Suprapubic skin (tissue), 4 donors: ENCODE data around the gene TRMT61A. TPM values are rescaled to one million over a fixed set of nuclear protein-coding genes. Genes with fewer than 3 reads are reported as not detected.

ENCODE experiments used
- DNase-seq, 2 donors: peaks; one replicate each; pipeline ENCODE4 v3.0.0-alpha.2; 2019; ENCODE audit warnings: low spot score in 2 of 2
- H3K27ac ChIP-seq: fragments of 200-600 bp; sonication (generic); one replicate; pipeline ENCODE4 v1.5.1; 2019
- H3K27me3 ChIP-seq: fragments of 200-600 bp; sonication (generic); one replicate; pipeline ENCODE4 v1.5.1; 2019
- H3K36me3 ChIP-seq: fragments of 200-600 bp; sonication (generic); one replicate; pipeline ENCODE4 v1.5.1; 2019
- H3K4me1 ChIP-seq: fragments of 200-600 bp; sonication (generic); one replicate; pipeline ENCODE4 v1.5.1; 2019
- H3K4me3 ChIP-seq: fragments of 200-600 bp; sonication (generic); one replicate; pipeline ENCODE4 v1.5.1; 2019; ENCODE audit warnings: mild to moderate bottlenecking
- H3K9me3 ChIP-seq: fragments of 200-600 bp; sonication (generic); one replicate; pipeline ENCODE4 v1.5.1; 2019
- EP300 ChIP-seq: sonication (generic); formaldehyde crosslinking; IDR thresholded peaks from one replicate; pipeline ENCODE4 v1.6.1; 2017; ENCODE audit warnings: antibody characterized with exemption
- POLR2A ChIP-seq, 2 donors: fragments of 450-650 bp; IDR thresholded peaks; one replicate each; pipeline ENCODE4 v1.6.1; 2017; ENCODE audit warnings: antibody characterized with exemption in 2 of 2, mild to moderate bottlenecking in 2 of 2, moderate library complexity in 2 of 2
- POLR2AphosphoS5 ChIP-seq, 3 donors: sonication (generic); formaldehyde crosslinking; IDR thresholded peaks; one replicate each; pipeline ENCODE4 v1.6.1; 2017; ENCODE audit warnings: antibody characterized with exemption in 3 of 3
- WGBS: methylation state at CpG from one replicate; pipeline ENCODE4 v1.1.5; 2018; 5-methylcytosine and 5-hydroxymethylcytosine counted together
- total RNA-seq, 4 donors: library from RNA; depleted of rRNA; stranded (reverse); fragments of >200 nt; gene quantifications; one replicate each; pipeline ENCODE4 v1.1.0, GENCODE V29; 2016
- TF ChIP-seq, protein P1 (sequence below), 2 donors: fragments of 200-600 bp in 1 of 2; fragments of 450-650 bp in 1 of 2; sonication (generic) in 1 of 2; IDR thresholded peaks; one replicate each; pipeline ENCODE4 v1.5.1; 2016 to 2019; ENCODE audit warnings: antibody characterized with exemption in 2 of 2, mild to moderate bottlenecking in 1 of 2, moderate library complexity in 1 of 2

Gene TRMT61A
- total RNA-seq, 4 donors from 2014 or later = 15.9 to 21.9 (median 18.5) TPM

DNA sequence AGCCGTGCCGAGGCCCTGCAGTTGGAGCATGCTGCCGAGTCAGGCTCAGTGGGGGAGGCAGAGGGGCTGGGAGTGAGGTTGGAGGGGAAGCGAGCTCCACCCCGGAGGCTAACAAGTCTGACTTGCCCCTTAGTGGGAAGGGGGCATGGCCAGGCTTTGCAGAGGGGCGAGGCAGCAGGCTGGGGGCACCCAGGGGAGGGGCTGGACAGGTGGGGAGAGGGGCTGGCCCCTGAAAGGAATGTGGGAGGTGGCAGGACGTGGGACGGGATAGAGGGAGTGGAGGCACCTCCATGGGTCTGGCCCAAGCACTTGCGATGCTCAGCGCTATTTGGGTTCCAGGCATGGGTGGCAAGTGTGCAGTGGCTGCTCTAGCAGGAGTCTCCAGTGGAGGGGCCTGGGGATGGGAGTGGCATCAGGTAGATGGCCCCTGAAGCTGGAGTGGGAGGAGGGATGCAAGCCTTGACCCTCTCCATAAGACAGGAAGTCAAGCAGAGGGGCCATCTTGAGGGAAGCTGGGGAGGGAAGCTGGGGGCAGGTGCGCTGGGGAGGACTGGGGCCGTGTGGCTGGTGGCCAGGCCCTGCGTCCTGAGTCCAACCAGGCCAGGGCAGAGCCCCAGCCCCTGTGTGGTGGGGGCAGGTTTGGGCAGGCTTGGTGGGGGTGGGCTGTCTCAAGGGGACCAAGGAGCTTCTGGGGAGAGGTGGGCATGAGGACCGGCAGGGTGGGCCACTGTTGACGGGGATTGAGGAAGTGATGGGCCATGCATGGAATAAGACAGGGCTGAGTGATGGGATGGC is 2.6 kb downstream of the TRMT61A start:
- Histone ChIP-seq H3K36me3 (peaks cover 41% of the 10 kb centered on the region), H3K9me3 (no peaks in the 10 kb centered on the region), H3K27ac (no peak overlapping the region), H3K4me3 (no peak overlapping the region), H3K27me3 (no peaks in the 10 kb centered on the region), H3K4me1 (peaks cover 45% of the 10 kb centered on the region)
- no peak for DNase-seq
- 83% methylated on average over 15 of the region's 15 CpGs for WGBS
- no peak for TF ChIP-seq POLR2A (IDR thresholded peaks at IDR 0.05)
- TF ChIP-seq POLR2AphosphoS5 (IDR thresholded peaks at IDR 0.05) = no peak
- no peak for TF ChIP-seq EP300
- TF ChIP-seq, protein P1, sequence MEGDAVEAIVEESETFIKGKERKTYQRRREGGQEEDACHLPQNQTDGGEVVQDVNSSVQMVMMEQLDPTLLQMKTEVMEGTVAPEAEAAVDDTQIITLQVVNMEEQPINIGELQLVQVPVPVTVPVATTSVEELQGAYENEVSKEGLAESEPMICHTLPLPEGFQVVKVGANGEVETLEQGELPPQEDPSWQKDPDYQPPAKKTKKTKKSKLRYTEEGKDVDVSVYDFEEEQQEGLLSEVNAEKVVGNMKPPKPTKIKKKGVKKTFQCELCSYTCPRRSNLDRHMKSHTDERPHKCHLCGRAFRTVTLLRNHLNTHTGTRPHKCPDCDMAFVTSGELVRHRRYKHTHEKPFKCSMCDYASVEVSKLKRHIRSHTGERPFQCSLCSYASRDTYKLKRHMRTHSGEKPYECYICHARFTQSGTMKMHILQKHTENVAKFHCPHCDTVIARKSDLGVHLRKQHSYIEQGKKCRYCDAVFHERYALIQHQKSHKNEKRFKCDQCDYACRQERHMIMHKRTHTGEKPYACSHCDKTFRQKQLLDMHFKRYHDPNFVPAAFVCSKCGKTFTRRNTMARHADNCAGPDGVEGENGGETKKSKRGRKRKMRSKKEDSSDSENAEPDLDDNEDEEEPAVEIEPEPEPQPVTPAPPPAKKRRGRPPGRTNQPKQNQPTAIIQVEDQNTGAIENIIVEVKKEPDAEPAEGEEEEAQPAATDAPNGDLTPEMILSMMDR (IDR thresholded peaks at IDR 0.05) = no peak

DNA sequence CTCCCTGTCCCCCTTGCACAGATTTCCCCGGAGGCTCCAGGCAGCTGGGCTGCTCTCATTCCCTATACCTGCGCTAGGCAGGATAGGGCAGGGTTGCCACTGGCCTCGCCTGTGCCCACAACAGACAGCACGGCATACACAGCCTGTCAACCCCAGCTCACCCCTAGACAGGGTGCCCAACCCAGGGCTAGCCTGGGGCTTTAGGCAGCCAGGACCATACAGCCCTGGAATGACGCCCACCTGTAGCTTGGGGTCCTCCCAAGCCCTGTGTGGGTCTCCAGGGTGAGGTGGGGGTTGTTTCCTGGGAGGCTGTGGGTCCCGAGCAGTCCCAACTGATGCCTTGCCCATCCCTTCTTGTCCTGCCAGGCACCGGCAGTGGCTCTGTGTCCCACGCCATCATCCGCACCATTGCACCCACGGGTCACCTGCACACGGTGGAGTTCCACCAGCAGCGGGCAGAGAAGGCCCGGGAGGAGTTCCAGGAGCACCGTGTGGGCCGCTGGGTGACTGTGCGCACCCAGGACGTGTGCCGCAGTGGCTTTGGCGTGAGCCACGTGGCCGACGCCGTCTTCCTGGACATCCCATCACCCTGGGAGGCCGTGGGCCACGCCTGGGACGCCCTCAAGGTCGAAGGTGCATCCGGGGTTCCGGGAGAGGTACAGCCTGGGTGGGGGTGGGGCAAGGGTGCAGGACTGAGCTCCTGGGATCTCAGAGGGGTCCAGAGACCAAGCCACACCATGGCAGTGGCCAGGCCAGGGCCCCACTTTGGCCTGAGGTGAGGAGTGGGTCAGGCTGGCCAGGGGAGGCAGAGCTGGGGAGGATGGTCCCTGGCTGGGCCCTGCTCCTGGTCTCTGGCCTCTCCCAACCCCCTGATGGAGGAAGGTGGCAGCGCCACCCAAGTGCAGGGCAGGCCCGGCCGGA is 3.5 kb downstream of the TRMT61A start:
- no peaks in the 10 kb centered on the region for H3K27me3 ChIP-seq
- no peaks in the 10 kb centered on the region for H3K9me3 ChIP-seq
- 87% methylated on average over 7 of the region's 32 CpGs for whole genome bisulfite sequencing
- H3K36me3 ChIP-seq = peaks cover 41% of the 10 kb centered on the region
- peaks cover 37% of the 10 kb centered on the region for H3K4me1 ChIP-seq
- TF ChIP-seq, protein P1 (IDR thresholded peaks at IDR 0.05) = no peak
- TF ChIP-seq POLR2AphosphoS5 (IDR thresholded peaks at IDR 0.05) (no peak), POLR2A (IDR thresholded peaks at IDR 0.05) (no peak), EP300 (no peak)
- no peak overlapping the region for H3K27ac ChIP-seq
- no peak overlapping the region for H3K4me3 ChIP-seq
- DNase-seq = no peak

DNA sequence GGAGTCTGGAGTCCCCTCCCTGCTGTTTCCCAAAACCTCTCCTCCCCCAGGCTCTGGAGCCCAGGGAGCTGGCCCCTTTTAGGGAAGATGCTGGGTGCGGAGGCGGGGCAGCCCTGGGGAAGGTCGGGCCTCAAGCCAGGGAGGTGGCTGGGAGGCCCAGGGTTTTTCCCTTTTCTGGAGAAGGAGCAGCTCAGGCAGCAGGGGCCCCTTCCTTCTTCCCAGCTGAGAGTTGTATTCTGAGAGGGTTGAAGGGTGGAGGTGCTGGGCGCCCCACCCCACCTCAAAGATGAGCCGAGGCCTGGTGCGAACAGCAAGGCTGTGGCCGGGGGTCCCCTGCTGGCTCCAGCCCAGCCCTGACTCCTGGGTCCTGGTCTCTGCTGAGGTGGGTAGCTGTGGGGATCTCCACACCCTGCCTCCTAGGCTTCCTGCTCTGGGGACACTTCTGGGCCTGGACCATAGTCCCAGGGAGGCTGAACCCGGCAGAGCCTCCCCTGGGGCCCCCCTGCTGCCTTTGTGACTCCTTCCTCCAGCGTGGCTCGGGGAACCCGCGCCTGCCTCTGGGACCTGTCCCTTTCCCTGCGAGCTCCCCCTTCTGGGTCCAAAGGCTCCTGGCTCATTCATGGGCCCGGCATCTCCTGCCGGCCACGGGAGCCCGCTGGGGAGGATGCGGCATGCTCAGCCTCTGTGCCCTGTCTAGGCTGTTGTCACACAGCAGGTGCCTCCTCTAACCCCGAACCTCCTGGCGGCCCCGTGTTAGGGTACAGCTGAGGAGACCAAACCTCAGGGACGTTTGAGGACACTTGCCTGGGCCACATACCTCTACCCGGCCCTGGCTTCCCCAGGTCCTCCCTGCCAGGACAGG is 4.4 kb downstream of the TRMT61A start:
- Histone ChIP-seq H3K27me3 (no peaks in the 10 kb centered on the region), H3K4me1 (peaks cover 32% of the 10 kb centered on the region), H3K27ac (no peak overlapping the region), H3K9me3 (no peaks in the 10 kb centered on the region), H3K36me3 (peaks cover 41% of the 10 kb centered on the region), H3K4me3 (no peak overlapping the region)
- DNase-seq = no peak
- TF ChIP-seq, protein P1 (IDR thresholded peaks at IDR 0.05) = no peak
- TF ChIP-seq POLR2AphosphoS5 (IDR thresholded peaks at IDR 0.05) = no peak
- TF ChIP-seq EP300 = no peak
- TF ChIP-seq POLR2A (IDR thresholded peaks at IDR 0.05) = no peak
- WGBS = 78% methylated on average over 8 of the region's 23 CpGs

DNA sequence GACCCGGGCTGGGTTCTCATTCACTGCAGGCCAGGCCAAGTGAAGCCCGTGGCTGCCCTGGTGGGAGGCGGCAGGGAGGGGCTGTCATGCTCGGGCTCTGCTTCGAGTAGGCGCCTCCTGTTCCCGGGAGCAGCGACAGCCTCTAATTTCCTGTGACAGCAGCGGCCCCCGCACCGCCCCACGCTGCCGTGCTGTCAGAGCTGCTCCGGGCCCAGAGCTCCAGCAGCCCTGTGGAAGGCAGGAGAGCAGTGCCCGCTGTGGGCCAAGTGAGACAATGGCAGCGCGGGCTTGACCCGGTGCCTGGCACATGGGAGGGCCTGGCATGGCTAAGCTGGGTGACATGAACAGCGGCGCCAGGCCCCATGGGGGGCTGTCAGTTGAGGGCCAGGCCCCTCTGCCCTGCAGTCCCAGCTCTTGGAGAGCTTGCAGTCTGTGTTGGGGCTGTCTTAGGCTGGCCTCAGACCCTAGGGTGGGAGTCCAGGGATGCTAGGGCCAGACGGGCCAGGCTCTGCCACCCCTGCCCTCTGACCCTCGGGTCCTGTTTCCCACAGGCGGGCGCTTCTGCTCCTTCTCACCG is 5.1 kb downstream of the TRMT61A start:
- H3K4me1 ChIP-seq = peaks cover 35% of the 10 kb centered on the region
- no peak overlapping the region for H3K4me3 ChIP-seq
- TF ChIP-seq EP300 = no peak
- TF ChIP-seq POLR2A (IDR thresholded peaks at IDR 0.05) = no peak
- TF ChIP-seq, protein P1 (IDR thresholded peaks at IDR 0.05) = no peak
- TF ChIP-seq POLR2AphosphoS5 (IDR thresholded peaks at IDR 0.05) = no peak
- H3K27ac ChIP-seq = no peak overlapping the region
- no peaks in the 10 kb centered on the region for H3K9me3 ChIP-seq
- no peaks in the 10 kb centered on the region for H3K27me3 ChIP-seq
- DNase-seq = no peak
- peaks cover 41% of the 10 kb centered on the region for H3K36me3 ChIP-seq
- 93% methylated on average over 8 of the region's 25 CpGs for WGBS
